ENCODE data around the gene UNC13A.
A peak's percentile ranks its signal among the peaks of the same experiment; 100 is the strongest.

The UNC13A gene

DNA sequence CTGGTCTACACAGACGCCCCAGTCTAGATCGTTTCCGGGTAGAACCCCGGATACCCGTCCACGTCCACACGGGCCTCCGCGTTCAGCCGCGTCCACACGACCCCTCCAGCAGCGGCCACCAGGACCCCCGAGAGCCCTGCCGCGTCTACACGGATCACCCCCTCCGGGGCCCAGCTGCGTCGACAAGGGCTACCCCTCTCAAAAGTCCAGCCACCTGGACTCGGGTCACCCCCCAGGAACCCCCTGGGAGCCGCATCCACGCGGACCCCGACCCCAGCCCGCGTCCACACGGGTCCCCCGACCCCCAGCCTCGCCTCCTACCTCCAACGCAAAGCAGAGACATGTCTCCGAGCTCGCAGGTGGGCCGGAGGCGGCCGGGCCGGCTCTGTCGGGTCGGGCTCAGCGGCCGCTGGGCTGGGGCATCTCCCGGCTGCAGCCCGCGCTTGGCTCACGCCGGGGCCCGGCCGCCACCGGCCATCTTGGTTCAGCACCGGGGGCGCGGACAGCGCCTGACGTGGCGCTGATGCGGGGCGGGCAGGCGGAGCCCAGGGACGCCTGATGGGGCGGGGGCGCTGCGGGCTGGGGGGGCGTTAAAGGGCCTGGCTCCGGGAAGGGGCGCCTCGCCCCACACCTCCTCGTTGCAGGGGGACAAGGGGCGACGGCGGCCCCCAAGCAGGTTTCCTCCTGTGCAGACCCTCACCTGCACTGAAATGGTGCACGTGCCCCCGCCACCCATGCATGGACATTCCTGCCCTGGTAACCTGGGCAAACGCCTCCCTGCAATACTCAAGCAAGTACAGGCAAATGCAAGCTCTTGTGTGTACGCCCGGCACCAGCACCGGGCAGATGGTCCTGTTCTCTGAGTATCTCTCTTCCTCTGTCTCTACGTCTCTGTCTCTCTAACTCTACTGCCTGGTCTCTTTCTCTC, at the start of gene UNC13A:
Gene UNC13A, minus strand, starts transcription at position 498 of the 928 bp plus-strand sequence. Its CDS starts 155 bp downstream, at position 343.
- no peak for DNase-seq

DNA sequence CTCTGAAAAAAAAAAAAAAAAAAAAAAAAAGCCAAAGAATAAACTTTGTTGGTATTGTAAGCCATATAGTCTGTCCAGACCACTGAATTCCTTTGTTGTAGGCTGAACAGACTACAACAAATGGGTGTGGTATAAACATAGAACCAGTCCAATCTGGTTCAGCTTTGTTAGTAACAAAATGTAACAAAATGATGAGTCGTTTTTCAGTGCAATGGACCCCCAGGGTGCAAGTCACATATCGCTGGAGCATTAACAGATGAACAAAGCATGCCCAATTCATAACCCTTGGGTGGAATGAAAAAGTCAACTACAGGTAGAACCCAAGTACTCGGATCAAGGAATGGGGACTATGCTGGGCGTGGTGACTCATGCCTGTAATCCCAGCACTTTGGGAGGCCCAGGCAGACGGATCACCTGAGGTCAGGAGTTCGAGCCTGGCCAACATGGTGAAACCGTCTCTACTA, 49.6 kb upstream of the UNC13A start:
- DNase-seq: no peak

DNA sequence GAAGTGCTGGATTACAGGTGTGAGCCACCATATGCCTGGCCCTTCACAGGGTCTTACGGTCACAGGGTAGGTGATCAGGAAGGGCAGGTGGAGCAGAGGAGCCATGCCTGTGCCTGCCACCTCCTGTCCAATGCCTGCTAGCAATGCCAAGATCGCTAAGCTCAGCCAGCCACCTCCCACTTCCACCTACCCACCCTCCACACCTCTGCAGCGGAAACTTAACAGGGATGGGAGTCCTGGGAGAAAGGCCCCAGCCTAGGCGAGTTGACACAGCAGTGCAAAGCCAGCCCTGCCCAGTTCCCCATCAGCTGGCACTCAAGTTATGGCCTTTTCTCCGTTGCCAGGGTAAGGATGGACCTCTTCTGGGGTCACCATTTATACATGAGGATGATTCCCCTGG, 47.3 kb upstream of the UNC13A start:
- DNase-seq: no peak

DNA sequence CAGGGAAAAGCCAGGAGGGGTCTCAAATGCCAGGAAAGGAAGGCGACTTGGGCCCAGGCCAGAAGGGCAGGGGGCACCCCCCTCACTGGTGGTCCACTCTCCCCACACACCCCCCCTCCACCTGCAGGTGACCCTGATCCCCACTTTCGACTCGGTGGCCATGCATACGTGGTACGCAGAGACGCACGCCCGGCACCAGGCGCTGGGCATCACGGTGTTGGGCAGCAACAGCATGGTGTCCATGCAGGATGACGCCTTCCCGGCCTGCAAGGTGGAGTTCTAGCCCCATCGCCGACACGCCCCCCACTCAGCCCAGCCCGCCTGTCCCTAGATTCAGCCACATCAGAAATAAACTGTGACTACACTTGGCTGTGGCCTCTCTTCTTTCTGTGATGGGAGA, 46.0 kb upstream of the UNC13A start:
- DNase-seq: no peak

DNA sequence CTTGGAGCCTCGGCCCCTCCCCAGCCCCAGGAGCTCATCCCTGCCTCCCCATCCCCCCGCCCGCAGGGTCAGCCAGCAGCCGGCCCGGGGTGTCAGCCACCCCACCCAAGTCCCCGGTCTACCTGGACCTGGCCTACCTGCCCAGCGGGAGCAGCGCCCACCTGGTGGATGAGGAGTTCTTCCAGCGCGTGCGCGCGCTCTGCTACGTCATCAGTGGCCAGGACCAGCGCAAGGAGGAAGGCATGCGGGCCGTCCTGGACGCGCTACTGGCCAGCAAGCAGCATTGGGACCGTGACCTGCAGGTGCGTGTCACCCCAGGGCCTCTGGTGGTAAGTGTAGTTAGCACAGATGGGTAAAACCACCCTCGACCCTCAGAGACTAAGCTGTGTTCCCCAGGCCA, 45.0 kb upstream of the UNC13A start:
- no peak for DNase-seq

DNA sequence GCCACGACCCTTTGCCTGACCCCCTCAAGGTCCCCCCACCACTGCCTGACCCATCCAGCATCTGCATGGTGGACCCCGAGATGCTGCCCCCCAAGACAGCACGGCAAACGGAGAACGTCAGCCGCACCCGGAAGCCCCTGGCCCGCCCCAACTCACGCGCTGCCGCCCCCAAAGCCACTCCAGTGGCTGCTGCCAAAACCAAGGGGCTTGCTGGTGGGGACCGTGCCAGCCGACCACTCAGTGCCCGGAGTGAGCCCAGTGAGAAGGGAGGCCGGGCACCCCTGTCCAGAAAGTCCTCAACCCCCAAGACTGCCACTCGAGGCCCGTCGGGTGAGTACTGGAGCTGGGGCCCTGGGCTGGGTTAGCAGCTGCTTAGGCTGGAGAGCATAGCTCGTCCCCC, 39.7 kb upstream of the UNC13A start:
- no peak for DNase-seq

DNA sequence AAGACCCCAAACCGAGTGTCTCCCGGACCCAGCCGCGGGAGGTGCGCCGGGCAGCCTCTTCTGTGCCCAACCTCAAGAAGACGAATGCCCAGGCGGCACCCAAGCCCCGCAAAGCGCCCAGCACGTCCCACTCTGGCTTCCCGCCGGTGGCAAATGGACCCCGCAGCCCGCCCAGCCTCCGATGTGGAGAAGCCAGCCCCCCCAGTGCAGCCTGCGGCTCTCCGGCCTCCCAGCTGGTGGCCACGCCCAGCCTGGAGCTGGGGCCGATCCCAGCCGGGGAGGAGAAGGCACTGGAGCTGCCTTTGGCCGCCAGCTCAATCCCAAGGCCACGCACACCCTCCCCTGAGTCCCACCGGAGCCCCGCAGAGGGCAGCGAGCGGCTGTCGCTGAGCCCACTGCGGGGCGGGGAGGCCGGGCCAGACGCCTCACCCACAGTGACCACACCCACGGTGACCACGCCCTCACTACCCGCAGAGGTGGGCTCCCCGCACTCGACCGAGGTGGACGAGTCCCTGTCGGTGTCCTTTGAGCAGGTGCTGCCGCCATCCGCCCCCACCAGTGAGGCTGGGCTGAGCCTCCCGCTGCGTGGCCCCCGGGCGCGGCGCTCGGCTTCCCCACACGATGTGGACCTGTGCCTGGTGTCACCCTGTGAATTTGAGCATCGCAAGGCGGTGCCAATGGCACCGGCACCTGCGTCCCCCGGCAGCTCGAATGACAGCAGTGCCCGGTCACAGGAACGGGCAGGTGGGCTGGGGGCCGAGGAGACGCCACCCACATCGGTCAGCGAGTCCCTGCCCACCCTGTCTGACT, 39.0 kb upstream of the UNC13A start:
- DNase-seq: no peak

DNA sequence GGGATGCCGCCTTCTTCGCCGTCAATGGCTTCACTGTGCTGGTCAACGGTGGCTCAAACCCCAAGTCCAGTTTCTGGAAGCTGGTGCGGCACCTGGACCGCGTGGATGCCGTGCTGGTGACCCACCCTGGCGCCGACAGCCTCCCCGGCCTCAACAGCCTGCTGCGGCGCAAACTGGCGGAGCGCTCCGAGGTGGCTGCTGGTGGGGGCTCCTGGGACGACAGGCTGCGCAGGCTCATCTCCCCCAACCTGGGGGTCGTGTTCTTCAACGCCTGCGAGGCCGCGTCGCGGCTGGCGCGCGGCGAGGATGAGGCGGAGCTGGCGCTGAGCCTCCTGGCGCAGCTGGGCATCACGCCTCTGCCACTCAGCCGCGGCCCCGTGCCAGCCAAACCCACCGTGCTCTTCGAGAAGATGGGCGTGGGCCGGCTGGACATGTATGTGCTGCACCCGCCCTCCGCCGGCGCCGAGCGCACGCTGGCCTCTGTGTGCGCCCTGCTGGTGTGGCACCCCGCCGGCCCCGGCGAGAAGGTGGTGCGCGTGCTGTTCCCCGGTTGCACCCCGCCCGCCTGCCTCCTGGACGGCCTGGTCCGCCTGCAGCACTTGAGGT, 38.1 kb upstream of the UNC13A start:
- no peak for DNase-seq

DNA sequence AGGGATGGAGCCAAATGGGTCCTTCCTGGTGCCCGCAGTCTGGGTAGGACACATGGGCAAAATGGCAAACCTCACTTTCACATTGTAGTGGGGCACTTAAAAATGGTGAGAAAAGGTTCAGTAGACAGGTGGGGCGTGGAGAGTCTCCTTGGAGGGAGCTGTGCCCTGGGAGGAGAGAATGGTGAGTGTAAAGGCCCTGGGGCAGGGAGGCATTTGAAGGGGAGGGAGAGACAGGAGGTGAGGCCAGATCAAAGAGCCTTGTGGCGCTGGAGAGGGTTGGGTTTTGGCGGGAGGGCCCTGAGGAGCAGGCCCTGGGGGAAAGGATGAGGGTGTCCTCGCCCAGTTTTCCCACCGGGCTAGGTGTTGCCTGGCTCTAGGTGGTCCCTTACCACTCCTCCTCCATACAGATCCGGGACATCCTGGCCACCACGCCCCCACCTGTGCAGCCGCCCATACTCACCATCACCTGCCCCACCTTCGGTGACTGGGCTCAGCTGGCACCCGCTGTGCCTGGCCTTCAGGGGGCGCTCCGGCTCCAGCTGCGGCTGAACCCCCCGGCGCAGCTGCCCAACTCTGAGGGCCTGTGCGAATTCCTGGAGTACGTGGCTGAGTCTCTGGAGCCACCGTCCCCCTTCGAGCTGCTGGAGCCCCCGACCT, 37.4 kb upstream of the UNC13A start:
- DNase-seq: no peak

DNA sequence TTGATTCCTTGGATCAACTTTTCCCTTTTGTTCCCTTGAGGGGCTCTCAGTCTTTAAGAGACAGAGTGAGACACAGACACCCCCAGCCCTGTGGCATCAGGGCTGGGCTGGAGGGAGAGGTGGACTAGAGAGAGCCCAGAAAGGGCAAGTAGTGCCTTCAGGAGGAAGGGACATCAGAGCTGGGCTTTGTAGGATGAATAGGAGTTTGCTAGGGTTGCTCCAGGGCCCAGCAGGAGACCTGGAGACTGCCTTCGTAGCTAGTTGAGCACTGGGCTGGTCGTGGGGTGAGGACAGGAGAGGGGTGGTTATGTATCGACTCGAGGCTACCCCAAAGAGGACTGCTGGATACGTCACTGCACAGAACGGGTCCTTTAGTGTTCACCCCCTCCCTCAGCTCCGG, 36.5 kb upstream of the UNC13A start:
- DNase-seq: no peak

DNA sequence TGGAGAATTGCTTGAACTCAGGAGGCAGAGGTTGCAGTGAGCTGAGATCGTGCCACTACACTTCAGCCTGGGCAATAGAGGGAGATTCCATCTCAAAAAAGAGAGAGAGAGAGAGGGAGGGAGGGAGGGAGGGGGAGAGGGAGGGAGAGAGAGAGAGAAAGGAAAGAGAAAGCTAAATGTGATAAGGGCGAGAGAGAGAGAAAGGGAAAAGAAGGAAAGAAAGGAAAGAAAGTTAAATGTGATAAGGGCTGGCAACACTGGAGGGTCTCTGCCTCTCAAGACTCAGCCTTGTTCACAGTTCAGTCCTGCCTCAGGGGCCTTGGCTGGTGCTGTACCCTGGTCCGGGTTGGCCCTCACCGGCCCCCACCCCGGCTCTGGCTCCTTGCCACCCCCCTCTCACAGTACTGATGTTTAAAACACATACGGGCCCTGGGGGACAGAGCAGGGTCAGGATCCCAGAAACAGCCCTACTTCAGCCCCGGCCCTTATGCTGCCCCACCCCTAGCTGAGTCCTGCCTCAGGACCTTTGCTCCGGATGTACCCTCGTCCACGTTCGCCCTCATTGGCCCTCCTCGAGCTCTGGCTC, 34.6 kb upstream of the UNC13A start:
- DNase-seq: no peak

DNA sequence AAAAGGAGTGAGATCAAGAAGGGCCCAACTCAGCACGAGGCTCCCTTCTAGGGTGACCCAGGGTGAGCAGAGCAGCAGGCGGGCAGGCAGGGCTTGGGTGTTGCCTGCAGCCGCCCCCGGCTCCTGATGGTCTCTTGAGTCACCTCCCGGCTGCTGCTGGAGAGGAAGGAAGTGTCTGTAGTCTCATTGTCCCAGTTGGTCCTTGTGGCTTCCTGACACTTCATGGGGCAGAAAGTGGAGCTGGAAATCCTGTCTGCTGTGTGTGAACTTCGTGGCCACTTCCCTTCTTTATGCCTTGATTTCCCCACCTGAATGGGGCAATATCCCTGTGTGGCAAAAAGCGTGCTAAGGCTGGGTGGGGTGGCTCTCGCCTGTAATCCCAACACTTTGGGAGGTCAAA, 33.7 kb upstream of the UNC13A start:
- DNase-seq: no peak

DNA sequence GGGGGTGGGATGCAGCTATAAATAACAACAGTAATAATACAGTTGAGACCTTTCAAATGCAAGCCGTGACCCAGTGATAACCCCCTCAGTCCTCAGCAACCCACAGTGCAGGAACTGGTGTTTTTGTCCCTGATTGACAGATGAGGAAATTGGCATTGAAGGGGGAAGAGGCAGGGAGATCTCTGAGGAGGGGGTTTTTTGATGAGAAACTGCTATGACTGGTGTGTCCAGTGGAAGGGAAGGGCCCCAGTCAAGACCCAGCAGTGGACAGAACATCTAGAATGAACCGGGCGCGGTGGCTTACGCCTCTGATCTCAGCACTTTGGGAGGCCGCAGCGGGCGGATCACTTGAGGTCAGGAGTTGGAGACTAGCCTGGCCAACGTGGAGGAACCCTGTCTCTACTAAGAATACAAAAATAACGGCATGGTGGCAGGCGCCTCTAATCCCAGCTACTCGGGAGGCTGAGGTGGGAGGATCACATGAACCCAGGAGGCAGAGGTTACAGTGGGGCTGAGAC, 33.0 kb upstream of the UNC13A start:
- DNase-seq: no peak

DNA sequence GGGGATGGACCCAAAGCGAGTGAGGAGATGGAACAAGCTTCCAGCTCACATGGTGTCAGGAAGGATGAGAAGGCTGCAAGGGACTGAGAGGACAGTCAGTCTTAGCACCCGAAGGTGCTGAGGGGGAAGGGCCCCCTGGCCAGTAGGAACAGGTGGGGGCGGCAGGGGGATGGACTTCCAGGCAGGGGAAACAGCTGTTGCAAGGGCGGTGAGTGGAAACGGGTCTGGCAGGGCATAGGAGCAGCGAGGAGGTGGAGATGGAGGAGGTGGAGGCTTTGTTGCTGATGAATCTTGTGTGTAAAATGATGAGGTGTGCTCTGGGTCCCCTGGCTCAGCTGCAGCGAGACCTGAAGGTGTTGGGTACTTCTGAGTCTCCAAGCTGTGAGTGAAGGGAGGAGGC, 32.3 kb upstream of the UNC13A start:
- DNase-seq: no peak

DNA sequence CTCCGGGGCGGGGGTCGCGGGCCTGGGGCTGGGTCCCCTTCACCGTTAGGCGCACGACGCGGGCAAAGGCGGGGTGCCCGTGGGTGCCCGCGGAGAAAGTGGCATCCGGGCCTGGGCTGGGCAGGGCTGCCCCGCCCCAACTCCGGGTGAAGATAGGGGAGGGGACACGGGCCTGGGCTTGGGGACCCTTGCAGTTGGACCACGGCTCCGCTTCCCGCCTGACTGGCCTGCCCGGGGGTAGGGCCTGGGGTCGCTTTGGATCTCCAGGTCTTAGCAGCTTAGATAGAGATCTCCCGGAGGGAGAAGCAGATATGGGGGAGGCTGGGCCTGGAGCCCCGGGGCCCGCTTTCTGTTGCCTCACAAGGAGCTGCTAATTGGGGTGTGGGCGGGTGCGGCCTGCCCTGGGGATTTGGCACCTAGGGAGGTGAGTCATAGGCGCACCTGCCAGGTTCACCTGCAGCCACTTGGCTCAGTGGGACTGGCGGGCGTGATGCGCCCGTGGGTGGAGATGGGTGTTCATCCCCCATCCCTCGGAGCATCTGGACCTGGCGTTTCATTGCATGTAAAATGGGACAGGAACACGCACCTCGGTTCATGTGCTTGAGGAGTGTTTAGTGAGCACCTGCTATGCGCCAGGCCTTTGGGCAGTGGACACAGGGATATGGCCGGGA, 31.7 kb upstream of the UNC13A start:
- DNase-seq: no peak

DNA sequence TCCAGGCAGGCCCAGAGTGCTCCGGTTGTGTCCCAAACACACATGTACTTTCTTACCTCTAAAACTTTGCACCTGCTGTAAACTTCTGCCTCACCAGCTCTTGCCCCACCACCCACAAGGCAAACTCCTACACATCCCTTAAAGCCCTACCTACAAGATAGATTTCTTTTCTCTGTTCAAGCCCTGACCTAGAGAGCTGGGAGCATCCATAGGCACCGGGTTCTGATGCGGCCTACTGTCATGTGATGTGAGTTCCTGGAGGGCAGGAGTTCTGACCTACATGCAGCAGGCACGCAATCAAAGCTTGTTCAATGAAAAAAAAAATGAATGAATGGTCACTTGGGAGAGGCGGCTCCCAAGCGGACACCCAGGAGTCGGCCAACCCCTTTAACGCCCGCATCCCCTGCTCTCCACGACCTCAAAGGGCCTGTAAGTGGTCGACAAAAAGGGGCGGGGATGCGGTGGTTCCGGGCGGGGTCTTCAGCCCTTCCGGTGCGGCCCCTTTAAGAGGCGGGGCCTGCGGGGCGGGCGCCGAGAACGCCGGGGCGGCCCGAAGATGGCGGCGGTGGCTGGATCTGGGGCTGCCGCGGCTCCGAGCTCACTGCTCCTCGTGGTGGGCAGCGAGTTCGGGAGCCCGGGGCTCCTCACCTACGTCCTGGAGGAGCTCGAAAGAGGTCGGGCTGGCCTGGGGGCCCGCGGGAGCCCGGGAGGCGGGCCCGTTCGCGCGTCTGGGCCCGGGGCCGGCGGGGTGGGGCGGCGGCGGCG, 31.0 kb upstream of the UNC13A start, which contains the start of gene MAP1S:
Gene MAP1S, plus strand, starts transcription at position 534 of the 765 bp plus-strand sequence. Its CDS starts 23 bp downstream, at position 557.
- peak; percentile 25 for DNase-seq

DNA sequence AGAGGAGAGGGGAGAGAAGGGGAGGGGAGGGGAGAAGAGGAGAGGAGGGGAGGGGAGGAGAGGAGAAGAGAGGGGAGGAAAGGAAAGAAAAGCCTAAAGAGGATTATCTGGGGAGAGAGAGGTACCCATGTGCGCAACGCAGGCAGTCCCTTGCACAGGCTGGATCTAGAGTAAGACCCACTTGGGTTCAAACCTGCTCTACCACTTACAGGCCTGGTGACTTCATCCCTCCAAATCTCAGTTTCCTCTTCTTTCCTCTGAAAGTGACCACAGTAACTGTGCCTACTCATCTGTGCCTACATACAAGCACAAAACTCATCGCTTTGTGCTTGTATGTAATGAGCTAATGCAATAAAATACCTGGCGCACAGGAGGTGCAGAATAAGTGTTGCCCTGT, 30.4 kb upstream of the UNC13A start:
- no peak for DNase-seq

DNA sequence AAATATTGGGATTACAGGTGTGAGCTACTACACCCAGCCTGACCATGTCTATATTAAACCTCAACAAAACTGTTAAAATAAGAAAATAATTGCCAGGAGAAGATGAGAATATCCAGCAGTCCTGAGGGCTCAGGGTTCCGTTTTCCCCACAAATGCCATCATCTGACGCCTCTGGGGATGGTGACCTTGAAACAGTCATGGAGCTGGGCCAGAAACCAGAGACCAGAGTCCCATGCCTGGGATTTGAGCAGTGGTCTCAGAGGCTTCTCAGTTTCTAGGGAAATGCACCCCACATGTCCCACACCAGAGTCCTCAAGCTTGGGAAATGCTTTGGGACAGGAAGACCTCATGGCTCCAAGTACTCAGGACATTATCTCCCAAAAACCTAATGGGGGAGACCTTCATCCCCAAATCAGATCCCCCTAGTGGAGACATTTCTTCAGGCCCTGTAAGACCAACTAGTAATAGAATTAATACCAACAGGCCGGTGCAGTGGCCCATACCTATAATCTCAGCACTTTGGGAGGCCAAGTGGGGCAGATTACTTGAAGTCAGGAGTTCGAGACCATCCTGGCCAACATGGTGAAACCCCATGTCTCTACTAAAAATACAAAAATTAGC, 28.3 kb upstream of the UNC13A start:
- DNase-seq: no peak

DNA sequence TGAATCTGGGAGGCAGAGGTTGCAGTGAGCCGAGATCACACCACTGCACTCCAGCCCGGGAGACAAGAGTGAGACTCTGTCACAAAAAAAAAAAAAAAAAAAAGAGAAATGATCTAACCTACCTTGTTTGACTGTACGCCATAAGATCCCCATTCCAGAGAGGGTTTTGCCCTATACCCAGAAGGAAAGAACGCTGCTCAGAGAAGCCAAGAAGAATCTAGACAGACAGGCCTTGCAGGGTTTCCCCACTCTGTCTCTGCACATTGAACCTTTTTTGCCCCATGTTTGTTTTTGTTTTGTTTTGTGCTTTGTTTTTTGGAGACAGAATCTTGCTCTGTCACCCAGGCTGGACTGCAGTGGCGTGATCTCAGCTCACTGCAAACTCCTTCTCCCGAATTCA, 23.7 kb upstream of the UNC13A start:
- DNase-seq: no peak

DNA sequence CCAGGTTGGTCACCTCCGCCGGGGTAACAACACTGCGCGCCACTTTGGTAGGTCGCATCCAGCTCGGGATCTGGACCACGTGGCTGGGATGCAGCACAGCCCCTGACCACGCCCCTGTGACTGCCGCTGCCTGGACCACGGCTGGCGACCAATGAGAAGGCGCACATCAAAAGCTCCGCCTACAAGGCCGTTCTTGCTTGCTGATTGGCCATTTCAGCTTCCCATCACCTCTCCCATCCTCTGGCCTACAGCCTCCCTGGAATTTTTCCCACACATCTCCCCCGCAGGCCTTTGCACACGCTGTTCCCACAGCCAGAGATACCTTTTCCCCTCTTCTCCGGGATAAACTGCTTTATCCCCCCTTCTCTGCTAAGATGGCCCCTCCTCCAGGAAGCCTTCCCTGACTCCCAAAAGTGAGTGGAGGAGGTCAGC, 18.6 kb upstream of the UNC13A start:
- no peak for DNase-seq
